Measurements from ENCODE around the gene DEFB124. TPM values are rescaled to one million over a fixed set of nuclear protein-coding genes. Genes with fewer than 3 reads are reported as not detected.

DEFB124 gene
- total and polyA plus RNA-seq, 2 of the 8 experiments (the other 6 are each of a cell fraction or from before 2014, with no cell fraction given): not detected

- H3K18ac ChIP-seq (ENCODE audit: extremely low read depth, low read length): no peak overlapping the region
- H3K23ac ChIP-seq (ENCODE audit: insufficient read length): no peak overlapping the region
- no peaks in the 10 kb centered on the region; a peak in 1 of 8 replicates for H3K36me3 ChIP-seq (ENCODE audit: control insufficient read depth in 2 of 4, insufficient read depth in 4 of 4, low read length in 3 of 4)
- no peaks in the 10 kb centered on the region for H3K27me3 ChIP-seq (replicated peaks in 1 of 4; ENCODE audit: control insufficient read depth in 3 of 4, extremely low read depth in 1 of 4, insufficient read depth in 3 of 4, low read length in 3 of 4)
- no peak overlapping the region for H4K8ac ChIP-seq (ENCODE audit: extremely low read depth, insufficient read depth, low read length)
- H3K9ac ChIP-seq (replicated peaks in 1 of 4; ENCODE audit: extremely low read depth in 1 of 4, low read depth in 3 of 4, low read length in 3 of 4): no peak overlapping the region
- peaks cover 63 to 81% of the 10 kb centered on the region in 2 experiments for H3K9me3 ChIP-seq (ENCODE audit: insufficient read depth in 2 of 2, low read depth in 1 of 2, low read length in 1 of 2)
- no peak overlapping the region for H2AFZ ChIP-seq (ENCODE audit: low read length)
- H3K27ac ChIP-seq (ENCODE audit: low read depth, low read length): no peak overlapping the region
- H2AK5ac ChIP-seq (ENCODE audit: low read depth, low read length): no peak overlapping the region
- no peaks in the 10 kb centered on the region for H3K4me1 ChIP-seq (replicated peaks in 1 of 4; ENCODE audit: control insufficient read depth in 3 of 4, insufficient read depth in 4 of 4, low read length in 3 of 4)
- no peaks in the 10 kb centered on the region for H3K79me1 ChIP-seq (ENCODE audit: low read depth, low read length)
- H3K14ac ChIP-seq (ENCODE audit: insufficient read length): no peak overlapping the region
- no peak overlapping the region for H3K4me3 ChIP-seq (ENCODE audit: extremely low read depth in 1 of 4, insufficient read depth in 2 of 4, low read depth in 3 of 4, low read length in 4 of 4)
- H2BK12ac ChIP-seq (ENCODE audit: low read depth, low read length): no peak overlapping the region
- no peak overlapping the region for H2BK20ac ChIP-seq (ENCODE audit: low read length)
- no peaks in the 10 kb centered on the region for H3K23me2 ChIP-seq (ENCODE audit: low read depth, low read length)
- H3K4ac ChIP-seq (replicated peaks; ENCODE audit: insufficient read length, low read depth, low read length): no peak overlapping the region
- H2BK120ac ChIP-seq (replicated peaks; ENCODE audit: low read depth, low read length): no peak overlapping the region
- no peak overlapping the region for H2BK5ac ChIP-seq (ENCODE audit: low read depth, low read length)
- ChIA-PET CTCF (ENCODE audit: partially characterized antibody) (interaction anchor here (0.7 kb wide), 1 partner anchor 143 kb away, joined by 3 read pairs; no protein-coding TSS in a partner anchor), POLR2A (ENCODE audit: partially characterized antibody) (no interaction called here)
- no peaks in the 10 kb centered on the region for H4K20me1 ChIP-seq (replicated peaks in 1 of 2; ENCODE audit: control insufficient read depth in 1 of 2, insufficient read depth in 2 of 2, low read length in 2 of 2)
- no peak overlapping the region for H4K5ac ChIP-seq (ENCODE audit: insufficient read length, low read depth, low read length)
- WGBS, 2 experiments (ENCODE audit: extremely low coverage in 1 of 2, insufficient coverage in 1 of 2, insufficient read length in 1 of 2, insufficient replicate concordance in 2 of 2, low coverage in 1 of 2, low lambda C conversion rate in 2 of 2, missing lambda C conversion rate in 1 of 2): 92% methylated on average over 2 of the region's 2 CpGs; no CpG with 5 or more reads in 1 of the 2 experiments
- no peaks in the 10 kb centered on the region for H3K79me2 ChIP-seq (ENCODE audit: control insufficient read depth in 1 of 2, insufficient read depth in 2 of 2, low read length in 2 of 2)
- no peak for DNase-seq (ENCODE audit: low read depth in 1 of 2, low spot score in 2 of 2)
- H2BK15ac ChIP-seq (ENCODE audit: low read length): no peak overlapping the region
- H3K56ac ChIP-seq (replicated peaks; ENCODE audit: insufficient read length, low read depth, low read length): no peak overlapping the region
- H4K91ac ChIP-seq (replicated peaks; ENCODE audit: insufficient read length, low read length): no peak overlapping the region
- no peak overlapping the region for H3K4me2 ChIP-seq (ENCODE audit: insufficient read depth in 1 of 2, low read depth in 2 of 2, low read length in 2 of 2)
- no peak for FAIRE-seq
- TF ChIP-seq NRF1 (IDR thresholded peaks at IDR 0.05; ENCODE audit: low read depth, low read length) (no peak), PHF8 (conservative IDR thresholded peaks at IDR 0.05; ENCODE audit: low read depth, low read length) (no peak), TAF7 (optimal IDR thresholded peaks at IDR 0.05; ENCODE audit: borderline replicate concordance, low read depth, low read length) (no peak), KDM1A (IDR thresholded peaks at IDR 0.05; ENCODE audit: borderline replicate concordance, low read length) (no peak), YY1 (IDR thresholded peaks at IDR 0.05; ENCODE audit: low read depth, low read length) (no peak), CTCF (IDR thresholded peaks at IDR 0.05; ENCODE audit: control extremely low read depth in 1 of 3, insufficient read depth in 1 of 3, low read depth in 1 of 3, low read length in 3 of 3) (no peak), KDM4A (IDR thresholded peaks at IDR 0.05; ENCODE audit: low read depth, low read length, severe bottlenecking) (no peak), CTBP2 (IDR thresholded peaks at IDR 0.05; ENCODE audit: borderline replicate concordance, insufficient read depth, insufficient read length, low read length) (no peak), CHD2 (IDR thresholded peaks at IDR 0.05; ENCODE audit: low read length) (no peak), SIRT6 (IDR thresholded peaks at IDR 0.05; ENCODE audit: low read length) (no peak), ASH2L (IDR thresholded peaks at IDR 0.05; ENCODE audit: low read length) (no peak), BRCA1 (IDR thresholded peaks at IDR 0.05; ENCODE audit: low read depth, low read length) (no peak)
Observed at GRCh38 chr20:31415653-31416052, 59.3 kb downstream of the DEFB124 start.
